ENCODE results near the gene RMRP.
A peak's percentile ranks its signal among the peaks of the same experiment; 100 is the strongest.
"Not testable (repeated sequence)": the region's sequence is repeated elsewhere in the genome, so short reads cannot be mapped to it uniquely, and the experiment has no call there.

RMRP gene

DNA sequence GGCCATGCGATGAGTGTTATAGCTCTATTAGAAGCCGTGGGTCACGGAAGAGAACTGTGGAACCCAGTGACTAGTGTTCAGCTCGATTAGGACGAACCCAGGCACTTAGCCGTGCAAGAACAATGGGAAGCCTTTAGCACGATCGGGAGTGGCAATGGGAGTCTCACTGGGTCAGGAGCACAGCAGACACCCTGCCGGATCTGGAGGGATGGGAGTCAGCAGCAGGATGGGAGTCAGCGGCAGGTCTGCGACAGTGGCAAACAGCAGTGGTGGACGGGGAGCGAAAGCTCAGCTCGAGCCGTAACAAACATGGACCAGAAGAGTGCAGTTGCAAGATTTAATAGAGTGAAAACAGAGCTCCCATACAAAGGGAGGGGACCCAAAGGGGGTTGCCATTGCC is 17.4 kb downstream of the RMRP start:
- DNase-seq: not testable (repeated sequence)

DNA sequence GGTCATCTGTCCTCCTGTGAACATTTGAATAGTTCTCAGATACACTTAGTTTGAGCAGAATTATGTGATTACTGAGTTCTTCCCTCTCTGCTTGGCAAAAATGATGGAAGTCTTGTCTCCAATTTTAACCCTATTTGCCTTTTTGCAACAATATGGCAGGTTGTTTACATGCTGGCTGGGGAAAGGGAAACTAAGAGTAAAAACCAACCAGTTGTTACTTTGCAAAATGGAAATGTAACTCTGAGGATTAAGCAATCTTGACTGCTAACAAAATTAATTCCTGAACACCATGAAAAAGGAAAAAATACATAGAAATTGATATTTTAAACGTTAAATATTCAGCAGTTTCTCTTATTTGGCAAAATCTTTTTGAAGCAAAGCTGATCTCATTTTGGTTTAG is 18.2 kb downstream of the RMRP start:
- DNase-seq: no peak

DNA sequence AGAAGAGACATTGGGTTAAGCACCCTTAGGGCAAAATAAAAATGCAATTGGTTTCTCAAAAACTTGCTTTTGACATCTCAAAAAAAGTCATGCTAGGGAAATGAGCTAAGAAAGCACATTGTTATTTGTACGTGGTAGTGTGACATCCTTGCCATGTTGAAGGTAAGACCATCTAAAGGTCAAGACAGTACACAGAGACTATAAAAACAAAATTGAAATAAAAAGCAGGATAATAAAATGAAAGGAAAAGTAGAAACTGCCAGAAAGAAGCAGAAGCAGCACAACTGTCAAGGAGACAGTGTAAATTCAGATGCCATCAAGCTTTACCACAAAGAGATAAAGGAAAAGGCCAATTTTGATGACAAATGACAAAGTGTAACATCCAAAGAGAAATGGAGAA is 18.6 kb downstream of the RMRP start:
- not testable (repeated sequence) for DNase-seq

DNA sequence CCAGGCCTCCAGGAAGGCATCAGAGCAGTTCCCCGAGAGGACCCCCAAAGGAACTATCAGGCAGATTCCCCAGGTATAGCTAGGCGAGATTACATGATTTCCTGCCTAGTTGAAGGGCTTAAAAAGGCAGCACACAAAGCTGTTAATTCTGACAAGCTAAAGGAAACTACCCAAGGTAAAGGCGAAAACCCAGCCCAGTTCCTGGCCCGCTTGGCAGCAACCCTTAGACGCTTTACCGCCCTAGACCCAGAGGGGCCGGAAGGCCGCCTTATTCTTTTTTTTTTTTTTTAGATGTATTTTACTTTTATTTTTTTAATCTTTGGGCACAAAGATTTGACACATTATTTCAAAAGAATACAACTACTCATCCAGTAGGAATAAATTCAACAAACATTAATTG is 19.1 kb downstream of the RMRP start:
- DNase-seq: not testable (repeated sequence)

DNA sequence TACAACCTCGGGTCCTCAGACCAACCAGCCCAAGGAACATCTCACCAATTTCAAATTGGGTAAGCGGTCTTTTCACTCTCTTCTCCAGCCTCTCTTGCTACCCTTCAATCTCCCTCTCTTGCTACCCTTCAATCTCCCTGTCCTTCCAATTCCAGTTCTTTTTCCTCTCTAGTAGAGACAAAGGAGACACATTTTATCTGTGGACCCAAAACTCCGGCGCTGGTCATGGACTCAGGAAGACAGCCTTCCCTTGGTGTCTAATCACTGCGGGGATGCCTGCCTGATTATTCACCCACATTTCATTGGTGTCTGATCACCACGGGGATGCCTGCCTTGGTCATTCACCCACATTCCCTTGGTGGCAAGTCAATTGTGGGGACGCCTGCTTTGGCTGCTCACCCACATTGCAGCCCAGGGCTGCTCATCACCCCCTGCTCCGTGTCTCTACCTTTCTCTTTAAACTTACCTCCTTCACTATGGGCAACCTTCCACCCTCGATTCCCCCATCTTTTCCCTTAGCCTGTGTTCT is 20.3 kb downstream of the RMRP start:
- DNase-seq: not testable (repeated sequence)

DNA sequence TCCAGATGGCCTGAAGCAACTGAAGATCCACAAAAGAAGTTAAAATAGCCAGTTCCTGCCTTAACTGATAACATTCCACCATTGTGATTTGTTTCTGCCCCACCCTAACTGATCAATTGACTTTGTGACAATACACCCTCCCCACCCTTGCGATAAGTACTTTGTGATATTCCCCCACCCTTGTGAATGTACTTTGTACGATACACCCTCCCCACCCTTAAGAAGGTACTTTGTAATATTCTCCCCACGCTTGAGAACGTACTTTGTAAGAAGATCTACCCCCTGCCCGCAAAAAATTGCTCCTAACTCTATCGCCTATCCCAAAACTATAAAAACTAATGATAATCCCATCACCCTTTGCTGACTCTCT is 21.0 kb downstream of the RMRP start:
- DNase-seq: not testable (repeated sequence)

DNA sequence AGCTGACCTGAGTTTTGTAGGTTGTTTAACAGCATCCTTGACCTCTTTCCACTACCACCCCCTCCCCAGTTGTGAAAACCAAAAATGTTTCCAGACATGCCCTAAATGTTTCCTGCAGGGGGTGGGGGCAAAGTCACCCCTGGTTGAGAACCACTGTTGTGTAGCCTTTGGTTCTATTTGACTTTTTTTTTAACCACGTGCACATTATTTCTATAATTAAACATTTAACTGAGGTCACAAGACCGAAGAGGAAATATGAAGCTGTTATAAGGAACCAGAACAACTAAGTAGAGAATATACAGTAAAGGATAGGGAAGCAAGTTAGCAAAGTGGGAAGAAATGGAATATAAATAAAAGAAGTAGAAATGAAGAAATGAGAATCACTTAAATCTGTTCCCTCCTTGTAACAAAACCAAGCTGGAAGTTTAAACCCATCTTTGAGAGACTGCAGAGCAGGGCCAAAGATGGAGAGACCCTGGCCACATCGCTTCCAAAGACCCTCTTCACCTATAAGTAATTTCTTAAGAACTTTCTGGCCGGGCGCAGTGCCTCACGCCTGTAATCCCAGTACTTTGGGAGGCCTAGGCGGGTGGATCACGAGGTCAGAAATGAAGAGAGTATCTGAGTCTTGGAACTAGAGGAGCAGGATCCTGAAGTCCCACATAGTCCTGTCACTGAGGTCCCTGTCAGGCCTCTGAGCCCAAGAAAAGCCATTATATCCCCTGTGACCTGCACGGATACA is 21.5 kb downstream of the RMRP start:
- DNase-seq: no peak

DNA sequence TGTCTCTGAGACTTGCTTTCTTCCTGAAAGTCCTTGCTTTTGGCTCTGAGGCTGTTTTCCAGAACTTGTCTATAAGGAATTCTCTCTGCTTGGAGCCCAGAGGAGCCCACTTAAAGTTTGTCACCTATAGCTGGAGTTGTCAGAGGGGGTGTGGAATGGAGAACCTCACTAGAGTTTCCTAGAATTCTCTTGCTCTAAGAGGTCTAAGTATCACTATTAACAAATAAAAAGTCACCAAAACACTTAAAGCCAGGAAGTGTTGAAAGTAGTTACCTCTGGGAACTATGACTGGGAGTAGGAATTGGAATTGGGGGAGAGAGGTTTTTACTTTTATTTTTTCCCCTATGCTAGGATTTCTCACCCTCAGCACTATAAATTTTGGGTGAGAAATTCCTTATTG is 22.1 kb downstream of the RMRP start:
- DNase-seq: no peak

DNA sequence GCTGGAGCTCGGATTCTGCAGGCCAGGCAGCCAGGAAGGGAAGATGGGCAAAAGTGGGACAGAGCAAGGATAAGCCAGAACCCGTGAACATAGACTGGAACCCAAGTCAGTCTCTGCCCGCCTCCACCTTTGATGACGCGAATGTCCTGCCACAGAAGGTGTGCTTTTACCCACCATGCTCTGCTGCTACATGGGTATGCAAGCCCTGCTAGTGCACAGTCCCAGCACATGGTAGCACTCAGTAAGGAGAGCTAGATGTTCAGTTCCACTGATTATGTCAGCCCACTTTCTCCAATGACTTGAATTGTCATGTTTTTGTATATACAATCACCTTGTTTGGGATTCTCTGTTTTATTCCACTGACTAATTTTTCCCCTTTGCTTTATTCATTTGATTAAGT is 28.2 kb downstream of the RMRP start:
- no peak for DNase-seq

DNA sequence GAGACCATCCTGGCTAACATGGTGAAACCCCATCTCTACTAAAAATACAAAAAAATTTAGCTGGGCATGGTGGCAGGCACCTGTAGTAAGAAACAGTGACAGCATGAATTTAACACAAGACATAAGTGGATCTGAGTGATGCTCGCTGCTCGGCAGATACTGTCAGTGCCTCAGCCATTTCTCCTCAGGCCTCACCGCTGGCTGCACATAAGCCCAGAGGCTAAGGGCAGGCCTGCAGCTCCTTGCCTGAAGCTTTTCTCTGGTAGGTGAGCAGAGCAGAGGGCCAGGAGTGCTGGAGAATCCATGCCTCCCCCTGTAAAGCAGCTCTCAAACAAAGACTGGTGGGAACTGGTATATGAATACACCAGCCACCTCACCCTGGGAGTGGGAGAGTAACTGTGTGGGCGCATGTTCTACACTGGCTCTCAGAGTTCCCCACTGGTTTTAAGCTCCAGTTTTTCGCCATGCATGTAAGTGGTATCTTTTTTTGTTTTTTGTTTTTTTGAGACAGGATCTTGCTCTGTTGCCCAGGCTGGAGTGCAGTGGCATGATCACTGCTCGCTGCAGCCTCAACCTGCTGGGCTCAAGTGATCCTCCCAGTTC is 29.3 kb downstream of the RMRP start:
- DNase-seq: no peak

DNA sequence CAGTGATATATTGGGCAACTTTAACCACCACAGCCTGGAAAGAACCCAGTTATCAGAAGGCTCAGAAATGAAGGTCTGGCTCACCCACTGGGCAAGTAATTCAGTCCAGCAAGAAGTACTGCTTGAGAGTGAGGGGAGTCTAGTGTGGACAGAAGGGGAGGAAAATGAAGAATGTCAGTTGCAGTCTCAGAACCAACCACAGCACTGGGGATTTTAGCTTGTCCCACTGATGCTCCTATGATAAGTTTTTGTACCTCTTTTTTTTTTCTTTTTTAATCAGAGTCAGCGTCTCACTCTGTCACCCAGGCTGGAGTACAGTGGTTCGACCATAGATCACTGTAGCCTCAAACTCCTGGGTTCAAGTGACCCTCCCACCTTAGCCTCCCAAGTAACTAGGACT is 30.2 kb downstream of the RMRP start:
- no peak for DNase-seq

DNA sequence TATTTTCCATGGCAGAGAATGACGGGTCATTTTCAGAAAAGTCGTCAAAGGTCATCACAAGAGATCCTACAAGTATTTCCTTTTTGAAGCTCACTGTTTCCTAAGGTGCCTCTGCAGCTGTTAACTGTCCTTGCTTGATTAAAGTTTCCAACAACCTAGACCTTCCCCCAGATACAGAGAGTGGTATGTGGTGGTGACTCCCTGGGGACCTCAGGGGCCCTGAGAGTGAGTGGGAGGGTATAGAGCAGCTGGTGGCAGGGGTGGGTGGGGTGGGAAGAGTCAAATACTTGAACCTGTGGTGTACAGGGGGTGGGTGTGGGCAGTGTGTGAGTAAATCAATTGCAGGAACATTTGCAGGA is 38.0 kb downstream of the RMRP start:
- DNase-seq: no peak

DNA sequence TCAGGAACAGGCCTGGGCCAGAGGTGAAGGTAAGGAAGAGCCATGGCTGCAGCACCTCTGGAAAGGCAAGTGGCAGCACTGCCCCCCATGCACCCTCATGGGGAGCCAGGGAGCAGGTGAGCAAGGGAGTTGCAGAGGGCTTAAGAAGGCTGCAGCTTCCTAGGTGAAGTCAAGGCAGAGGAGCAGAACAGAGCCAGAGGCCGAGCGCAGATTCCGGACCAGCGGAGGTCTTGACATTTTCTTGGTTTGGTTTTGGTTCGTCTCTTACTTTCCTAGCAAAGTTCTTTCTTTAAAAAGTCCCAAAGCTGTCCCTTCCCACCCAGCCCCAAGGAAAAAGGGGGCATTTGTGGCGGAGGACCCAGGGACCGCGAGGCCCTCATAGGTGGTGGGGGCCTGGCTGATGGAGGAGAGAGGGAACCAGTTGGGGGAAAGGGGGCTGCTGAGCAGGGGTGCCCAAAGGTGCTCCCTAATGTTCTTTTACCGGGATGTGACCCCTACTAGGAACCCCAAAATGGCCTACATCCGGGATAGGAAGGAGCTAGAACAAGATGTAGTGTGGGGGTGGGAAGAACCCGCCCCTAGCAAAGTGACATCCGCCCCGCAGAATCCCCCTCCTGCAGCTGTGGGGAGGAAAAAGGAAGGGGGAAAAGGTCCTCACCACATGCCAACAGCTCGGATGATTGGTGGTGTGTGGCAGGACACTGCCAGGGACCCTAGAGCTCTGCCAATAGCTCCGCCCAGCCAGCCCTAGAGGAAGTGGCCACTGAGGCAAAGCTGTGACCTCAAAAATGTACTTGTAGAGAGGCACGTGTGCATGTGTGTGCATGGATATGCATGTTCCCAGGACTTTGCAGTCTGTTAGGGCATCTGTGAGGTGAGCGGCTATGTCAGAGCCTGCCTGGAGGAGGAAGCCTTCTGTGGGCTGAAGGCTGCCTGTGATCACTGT is 38.7 kb downstream of the RMRP start:
- DNase-seq: no peak

DNA sequence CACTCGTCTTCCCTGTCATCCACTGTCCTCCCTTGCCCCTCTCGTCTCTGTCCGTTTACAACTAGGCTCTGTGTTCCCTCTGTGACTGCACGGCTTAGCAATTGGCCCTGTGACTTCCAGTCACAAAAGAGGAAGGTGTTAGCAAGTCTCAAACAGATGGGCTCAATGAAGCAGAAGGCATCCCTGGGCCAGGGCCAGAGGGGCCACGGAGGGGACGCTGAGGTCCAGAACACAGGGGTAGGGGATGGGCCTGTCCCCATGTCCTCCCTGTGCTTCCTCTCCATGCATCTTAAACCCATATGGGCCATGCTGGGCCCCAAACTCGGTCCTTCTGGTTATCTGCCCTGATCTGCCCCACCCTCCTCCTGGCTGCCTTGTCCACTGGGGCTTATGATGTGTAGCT is 39.5 kb downstream of the RMRP start, which contains the start of gene CD72:
Gene CD72 (minus strand): TSS at position 89 of the 403 bp plus-strand sequence. CDS start 110 bp downstream, outside the sequence.
- DNase-seq: no peak

DNA sequence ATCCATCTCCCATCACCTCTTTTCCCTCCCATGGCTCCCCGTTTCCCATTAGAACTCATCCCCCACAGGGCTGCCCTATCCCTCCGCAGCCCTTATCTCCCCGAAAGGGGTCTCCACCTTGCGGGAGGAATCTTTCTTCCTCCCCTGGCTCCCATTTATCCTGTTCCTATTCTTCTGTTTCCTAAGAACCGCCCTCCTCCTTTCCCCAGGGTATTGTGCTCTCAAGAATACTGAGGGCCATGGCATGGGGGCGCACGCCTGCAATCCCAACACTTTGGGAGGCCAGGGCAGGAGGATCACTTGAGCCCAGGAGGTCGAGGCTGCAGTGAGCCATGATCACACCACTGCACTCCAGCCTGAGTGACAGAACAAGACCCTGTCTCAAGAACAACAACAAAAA is 40.3 kb downstream of the RMRP start:
- no peak for DNase-seq

DNA sequence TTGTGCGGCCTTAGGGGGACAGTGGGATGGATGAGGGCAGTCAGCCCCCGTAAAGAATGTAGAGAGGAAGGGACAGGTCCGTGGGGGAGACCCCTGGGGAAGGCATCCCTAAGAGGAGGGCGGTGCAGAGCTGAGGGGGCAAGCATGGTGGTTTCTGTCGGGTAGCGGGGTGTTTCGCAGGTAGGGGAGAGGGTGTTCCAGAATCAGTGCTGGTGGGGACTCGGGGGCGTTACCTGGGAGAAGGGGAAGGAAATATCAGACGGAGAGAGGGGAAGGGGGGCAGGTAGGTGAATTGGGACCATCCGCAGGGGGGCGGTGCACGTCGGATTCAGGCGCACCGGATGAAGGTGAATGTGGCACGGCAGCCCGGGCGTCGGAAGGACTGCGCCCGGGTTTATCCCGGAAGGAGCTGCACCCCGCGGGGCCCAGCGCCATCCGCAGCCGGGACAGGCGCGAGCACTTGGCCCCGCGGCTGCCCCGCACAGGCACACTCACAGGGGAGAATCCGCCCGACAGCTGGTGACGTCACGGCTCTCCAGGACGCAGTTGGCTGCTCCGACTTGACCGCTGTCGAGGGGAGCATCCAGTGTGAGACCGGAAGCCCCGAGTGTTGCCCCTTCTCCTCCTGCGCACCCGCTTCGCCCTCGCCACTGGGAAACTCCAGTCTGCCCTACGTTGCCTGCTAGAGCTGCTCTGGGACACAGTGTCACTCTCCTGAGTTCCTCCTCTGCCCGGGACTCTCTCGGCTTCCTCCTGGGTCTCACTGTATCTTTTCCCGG is 40.9 kb downstream of the RMRP start:
- DNase-seq: no peak

DNA sequence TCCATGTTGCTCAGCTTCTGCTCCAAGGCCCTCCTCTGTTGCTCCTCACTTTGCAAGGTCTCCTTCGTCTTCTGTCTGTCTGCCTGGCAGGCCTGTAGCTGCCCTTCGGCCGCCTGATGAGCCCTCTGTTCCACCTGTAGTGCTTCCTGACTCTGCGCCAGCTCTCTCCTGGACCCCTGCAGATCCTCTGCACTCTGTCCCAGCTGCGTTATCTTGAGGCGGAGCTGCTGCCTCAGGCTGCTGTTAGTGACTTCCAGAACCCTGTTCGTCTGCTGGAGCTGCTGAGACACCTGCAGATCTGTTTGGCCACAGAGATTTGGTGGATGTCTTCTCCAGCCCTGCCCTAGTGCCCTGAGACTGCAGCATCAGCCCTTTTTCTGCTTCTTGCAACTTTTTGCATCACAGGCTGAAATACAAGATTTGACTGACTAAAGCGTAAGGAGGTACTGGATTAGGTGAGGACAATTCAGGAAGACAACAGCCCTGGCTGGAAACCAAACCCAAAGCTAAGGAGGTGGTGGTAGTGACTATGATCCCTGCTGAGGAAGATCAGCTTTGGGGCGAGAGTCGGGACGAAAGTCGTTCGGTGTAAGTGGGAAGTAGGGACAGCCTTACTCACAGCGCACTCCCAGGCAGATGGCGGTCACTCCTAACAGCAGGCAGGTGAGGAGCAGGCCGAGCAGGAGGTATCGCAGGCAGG is 41.7 kb downstream of the RMRP start:
- DNase-seq: no peak

DNA sequence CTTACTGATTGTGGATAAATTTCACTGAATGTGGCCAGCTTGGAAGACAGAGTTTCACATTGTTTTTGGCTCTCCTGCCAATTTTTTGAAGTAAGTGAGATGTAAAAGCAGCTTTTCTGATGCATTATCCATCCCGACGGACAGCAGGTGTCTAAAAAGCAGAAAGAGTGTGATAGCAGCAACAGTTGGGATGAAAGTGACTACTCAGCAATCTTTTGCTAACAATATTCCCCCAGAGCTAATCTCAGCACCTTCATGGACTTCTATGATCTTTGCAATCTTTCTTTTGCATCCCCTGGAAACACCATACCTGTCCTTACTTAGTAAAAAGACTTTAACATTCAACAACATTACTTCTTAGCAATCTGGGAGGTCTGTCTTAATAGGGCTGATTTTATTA is 45.0 kb downstream of the RMRP start:
- no peak for DNase-seq

DNA sequence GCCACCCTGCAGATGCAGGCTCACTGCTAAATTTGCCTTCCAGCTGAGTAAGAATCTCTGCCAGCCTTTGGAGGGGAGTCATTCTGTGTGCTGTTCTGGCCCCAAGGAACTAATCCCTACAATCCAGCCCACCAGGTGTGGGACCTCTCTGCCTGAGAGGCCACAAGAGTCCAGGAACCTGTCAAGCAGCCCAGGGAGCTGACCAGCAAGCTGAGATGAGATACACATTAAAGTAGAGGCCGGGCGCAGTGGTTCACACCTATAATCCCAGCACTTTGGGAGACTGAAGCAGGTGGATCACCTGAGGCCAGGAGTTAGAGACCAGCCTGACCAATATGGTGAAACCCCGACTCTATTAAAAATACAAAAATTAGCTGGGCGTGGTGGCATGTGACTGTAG is 45.8 kb downstream of the RMRP start:
- not testable (repeated sequence) for DNase-seq

DNA sequence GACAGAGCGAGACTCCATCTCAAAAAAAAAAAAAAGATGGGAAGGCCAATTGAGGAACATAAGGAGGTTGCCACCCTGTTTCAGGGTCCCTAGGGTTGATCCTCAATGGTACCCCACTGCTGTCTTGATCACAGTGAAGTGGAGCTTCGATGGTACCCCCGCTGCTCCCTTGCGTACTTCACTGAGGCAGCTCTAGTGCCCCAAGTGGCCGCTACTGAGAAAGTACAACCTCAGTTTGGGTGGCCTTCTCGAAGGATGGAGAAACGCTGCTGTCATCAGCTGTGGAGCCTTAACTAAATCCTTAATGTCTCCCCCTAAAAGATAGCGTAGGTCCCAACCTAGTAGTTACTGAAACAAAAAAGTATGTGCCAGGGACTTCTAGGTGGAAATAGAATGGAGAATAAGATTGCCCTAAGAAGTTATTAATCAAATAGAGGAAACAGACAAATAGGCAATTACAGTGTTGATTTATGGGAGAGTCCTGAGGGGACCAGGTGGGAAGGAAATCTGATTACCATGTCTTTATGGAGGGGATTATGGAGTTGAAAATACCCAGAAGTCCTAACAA is 46.5 kb downstream of the RMRP start:
- peak; percentile 45 for DNase-seq

DNA sequence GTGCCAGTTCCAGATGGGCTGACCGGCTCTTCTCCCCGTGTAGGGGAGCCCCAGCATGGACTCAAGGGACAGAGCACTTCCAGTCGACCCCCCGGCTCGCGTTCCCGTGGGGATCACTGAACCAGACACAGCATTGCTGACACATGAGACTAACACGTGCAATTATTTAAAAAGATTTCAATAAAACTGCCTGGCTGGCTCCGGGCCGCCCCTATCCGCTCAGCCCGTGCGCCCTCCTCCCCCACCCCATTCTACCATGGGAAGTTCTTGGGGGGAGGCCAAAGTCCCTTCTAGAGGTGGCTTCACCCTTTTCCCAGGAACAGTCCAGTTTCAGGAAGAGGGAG is 48.0 kb downstream of the RMRP start:
- DNase-seq: no peak
